Lower leg skin (tissue), 4 donors: ENCODE data around the gene OR10H5. TPM values are rescaled to one million over a fixed set of nuclear protein-coding genes. Genes with fewer than 3 reads are reported as not detected.
"Not testable (repeated sequence)": the region's sequence is repeated elsewhere in the genome, so short reads cannot be mapped to it uniquely, and the experiment has no call there.

Experiments
- DNase-seq, 2 donors: peaks; one replicate each; pipeline ENCODE4 v3.0.0-alpha.2; 2019; ENCODE audit warnings: low spot score in 2 of 2
- H3K4me3 ChIP-seq: fragments of 200-600 bp; sonication (generic); 2 replicates; pipeline ENCODE4 v1.5.1; 2017; ENCODE audit warnings: mild to moderate bottlenecking, low read depth; ENCODE audit not compliant: poor library complexity, severe bottlenecking
- CTCF ChIP-seq, 3 donors: fragments of 450-650 bp; IDR thresholded peaks; one replicate each; pipeline ENCODE4 v1.5.1; 2016; ENCODE audit warnings: antibody characterized with exemption in 3 of 3, mild to moderate bottlenecking in 3 of 3, moderate library complexity in 2 of 3
- POLR2A ChIP-seq, 2 donors: fragments of 450-650 bp; IDR thresholded peaks; one replicate each; pipeline ENCODE4 v1.6.1; 2016 to 2017; ENCODE audit warnings: antibody characterized with exemption in 2 of 2, mild to moderate bottlenecking in 1 of 2, moderate library complexity in 1 of 2
- WGBS, 2 donors: methylation state at CpG; one replicate each; pipeline ENCODE4 v1.1.5; 2018; 5-methylcytosine and 5-hydroxymethylcytosine counted together
- intact Hi-C: fragments of 100-400 bp; cut with DNase I; formaldehyde crosslinking; loops from one replicate; pipeline ENCODE4 v1.15.0; 2023; ENCODE audit warnings: low total_unique reads
- total RNA-seq, 4 donors: library from RNA; depleted of rRNA; stranded (reverse); fragments of >200 nt; gene quantifications; one replicate each; pipeline ENCODE4 v1.1.0, GENCODE V29; 2016

The OR10H5 gene
- total RNA-seq, 4 donors from 2014 or later: not detected

GRCh38 chr19:15838351-15838750 lies 50.9 kb downstream of the OR10H5 start:
- 92 to 100% methylated on average over 3 of the region's 3 CpGs for WGBS, 2 donors
- intact Hi-C loops: no loop called here
- no peak for DNase-seq
- no peak overlapping the region for H3K4me3 ChIP-seq
- TF ChIP-seq CTCF (IDR thresholded peaks at IDR 0.05) (no peak), POLR2A (IDR thresholded peaks at IDR 0.05) (no peak)

- DNase-seq, H3K4me3 ChIP-seq, intact Hi-C loops: not testable (repeated sequence)
- 67 to 71% methylated on average over 4 of the region's 4 CpGs for WGBS, 2 donors
Measured at GRCh38 chr19:15839888-15840287, 52.4 kb downstream of the OR10H5 start.

- no peak overlapping the region for H3K4me3 ChIP-seq
- intact Hi-C loops: no loop called here
- DNase-seq: no peak
- TF ChIP-seq CTCF (IDR thresholded peaks at IDR 0.05) (no peak), POLR2A (IDR thresholded peaks at IDR 0.05) (no peak)
- 60 to 75% methylated on average over 2 of the region's 2 CpGs for WGBS, 2 donors
Measured at GRCh38 chr19:15840833-15841232, 53.4 kb downstream of the OR10H5 start.

GRCh38 chr19:15841875-15842569 lies 54.6 kb downstream of the OR10H5 start:
- intact Hi-C loops: no loop called here
- H3K4me3 ChIP-seq: no peak overlapping the region
- WGBS, 2 donors: 66 to 69% methylated on average over 8 to 11 of the region's 11 CpGs
- no peak for TF ChIP-seq POLR2A (IDR thresholded peaks at IDR 0.05)
- DNase-seq: no peak

GRCh38 chr19:15843203-15843893 lies 55.9 kb downstream of the OR10H5 start:
- no peak overlapping the region for H3K4me3 ChIP-seq
- intact Hi-C loops: no loop called here
- WGBS, 2 donors: 35 to 47% methylated on average over 5 of the region's 5 CpGs
- TF ChIP-seq POLR2A (IDR thresholded peaks at IDR 0.05): no peak
- no peak for TF ChIP-seq CTCF (IDR thresholded peaks at IDR 0.05)
- DNase-seq: no peak

- H3K4me3 ChIP-seq, intact Hi-C loops, DNase-seq: not testable (repeated sequence)
- WGBS, 2 donors: 40 to 53% methylated on average over 5 to 8 of the region's 8 CpGs
Measured at GRCh38 chr19:15843894-15844222, 56.4 kb downstream of the OR10H5 start.

GRCh38 chr19:15846923-15847322 lies 59.5 kb downstream of the OR10H5 start:
- 82 to 89% methylated on average over 6 of the region's 6 CpGs for WGBS, 2 donors
- intact Hi-C loops: no loop called here

More at GRCh38 chr19:15846923-15847322, 59.5 kb downstream of the OR10H5 start:
- DNase-seq: no peak
- TF ChIP-seq POLR2A (IDR thresholded peaks at IDR 0.05) (no peak), CTCF (IDR thresholded peaks at IDR 0.05) (no peak)
- no peak overlapping the region for H3K4me3 ChIP-seq
